ENCODE results near the gene CNTN1. TPM values are rescaled to one million over a fixed set of nuclear protein-coding genes. Genes with fewer than 3 reads are reported as not detected.

The CNTN1 gene
- total RNA-seq, 1 experiment from 2014 or later = 6.5 TPM

- no CpG with 5 or more reads among the region's 24 CpGs for WGBS (ENCODE audit: extremely low coverage, insufficient read length, low lambda C conversion rate)
- H3K23me2 ChIP-seq (ENCODE audit: insufficient read length, low read depth, low read length, poor library complexity, severe bottlenecking) = peaks cover 7% of the 10 kb centered on the region
- peak; percentile 70 for DNase-seq
Observed at GRCh38 chr12:40693207-40693821, 1.1 kb downstream of the CNTN1 start.

More at GRCh38 chr12:40693207-40693821, 1.1 kb downstream of the CNTN1 start:
- Histone ChIP-seq H4K91ac (ENCODE audit: insufficient read length, low read depth, low read length) (no peak overlapping the region), H2AK5ac (ENCODE audit: insufficient read length, low read length) (no peak overlapping the region), H3K56ac (ENCODE audit: insufficient read length, low read depth, low read length) (no peak overlapping the region), H3K4me1 (ENCODE audit: insufficient read depth, low read length) (no peaks in the 10 kb centered on the region), H2AFZ (ENCODE audit: low read length) (no peak overlapping the region), H3K14ac (ENCODE audit: insufficient read depth, low read length) (no peak overlapping the region), H3K9me3 (ENCODE audit: control insufficient read depth, low read depth, low read length) (no peaks in the 10 kb centered on the region), H3K27ac (ENCODE audit: insufficient read length, low read depth, low read length) (no peak overlapping the region), H2BK5ac (ENCODE audit: insufficient read length, low read length) (no peak overlapping the region), H3K18ac (ENCODE audit: insufficient read length, low read depth, low read length) (no peak overlapping the region), H4K5ac (ENCODE audit: insufficient read length, low read depth, low read length) (no peak overlapping the region), H3K4ac (ENCODE audit: low read depth, low read length) (no peak overlapping the region), H2BK20ac (ENCODE audit: low read depth, low read length, poor library complexity, severe bottlenecking) (no peak overlapping the region), H3K27me3 (ENCODE audit: insufficient read depth, low read length) (no peaks in the 10 kb centered on the region), H3K79me1 (ENCODE audit: insufficient read depth, low read depth, low read length, poor library complexity, severe bottlenecking) (no peaks in the 10 kb centered on the region), H3K4me2 (ENCODE audit: insufficient read depth, insufficient read length, low read length) (peak overlapping the region; percentile 88), H4K8ac (replicated peaks; ENCODE audit: insufficient read length, low read depth, low read length) (no peak overlapping the region), H3K9ac (ENCODE audit: extremely low read depth, insufficient read length, low read length) (peak overlapping the region; percentile 10), H3K23ac (ENCODE audit: insufficient read length, low read depth, low read length) (no peak overlapping the region), H3T11ph (ENCODE audit: low read length) (no peak overlapping the region), H2BK15ac (ENCODE audit: low read depth, low read length) (no peak overlapping the region), H4K20me1 (ENCODE audit: control insufficient read depth, insufficient read depth, insufficient read length) (no peaks in the 10 kb centered on the region), H3K79me2 (ENCODE audit: insufficient read depth, low read length) (no peaks in the 10 kb centered on the region), H2BK12ac (ENCODE audit: insufficient read length, low read depth, low read length) (no peak overlapping the region), H2BK120ac (ENCODE audit: low read depth, low read length, poor library complexity, severe bottlenecking) (no peak overlapping the region)
- Mint-ChIP-seq H3K4me3 (peak overlapping the region; percentile 83 to 91), H3K9me3 (no peaks in the 10 kb centered on the region), H3K27ac (no peak overlapping the region), H3K4me1 (peaks cover 8 to 11% of the 10 kb centered on the region in 2 experiments), H3K27me3 (ENCODE audit: low read depth) (peaks cover 32% of the 10 kb centered on the region), H3K36me3 (ENCODE audit: insufficient read depth in 1 of 3, low read depth in 3 of 3) (no peaks in the 10 kb centered on the region)
- TF ChIP-seq CTCF (conservative IDR thresholded peaks at IDR 0.05) = no peak

Measured in H9 (cell line).